T-helper 1 cell treated with Interleukin-12 subunit alpha and Interleukin-12 subunit beta and Interleukin-4 antibody, amounts not matched to agents 30 μg/mL and 1 μg/mL, for 36 hours (primary cell): ENCODE measurements around the gene SLC22A3.
"Not testable (repeated sequence)": the region's sequence is repeated elsewhere in the genome, so short reads cannot be mapped to it uniquely, and the experiment has no call there.

Experiments used
- H3K27ac Mint-ChIP-seq: one replicate; pipeline ENCODE4 v1.8.0; 2021; ENCODE audit warnings: mild to moderate bottlenecking, mixed read lengths
- H3K27me3 Mint-ChIP-seq: one replicate; pipeline ENCODE4 v1.8.0; 2021; ENCODE audit warnings: low read depth, mixed read lengths
- H3K36me3 Mint-ChIP-seq: one replicate; pipeline ENCODE4 v1.8.0; 2021; ENCODE audit warnings: low read depth, mixed read lengths
- H3K4me1 Mint-ChIP-seq: one replicate; pipeline ENCODE4 v1.8.0; 2021; ENCODE audit warnings: low read depth, mixed read lengths
- H3K4me3 Mint-ChIP-seq: one replicate; pipeline ENCODE4 v1.8.0; 2021; ENCODE audit warnings: mild to moderate bottlenecking, moderate library complexity, mixed read lengths
- H3K9me3 Mint-ChIP-seq: one replicate; pipeline ENCODE4 v1.8.0; 2021; ENCODE audit warnings: mixed read lengths

The SLC22A3 gene, protein sequence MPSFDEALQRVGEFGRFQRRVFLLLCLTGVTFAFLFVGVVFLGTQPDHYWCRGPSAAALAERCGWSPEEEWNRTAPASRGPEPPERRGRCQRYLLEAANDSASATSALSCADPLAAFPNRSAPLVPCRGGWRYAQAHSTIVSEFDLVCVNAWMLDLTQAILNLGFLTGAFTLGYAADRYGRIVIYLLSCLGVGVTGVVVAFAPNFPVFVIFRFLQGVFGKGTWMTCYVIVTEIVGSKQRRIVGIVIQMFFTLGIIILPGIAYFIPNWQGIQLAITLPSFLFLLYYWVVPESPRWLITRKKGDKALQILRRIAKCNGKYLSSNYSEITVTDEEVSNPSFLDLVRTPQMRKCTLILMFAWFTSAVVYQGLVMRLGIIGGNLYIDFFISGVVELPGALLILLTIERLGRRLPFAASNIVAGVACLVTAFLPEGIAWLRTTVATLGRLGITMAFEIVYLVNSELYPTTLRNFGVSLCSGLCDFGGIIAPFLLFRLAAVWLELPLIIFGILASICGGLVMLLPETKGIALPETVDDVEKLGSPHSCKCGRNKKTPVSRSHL

DNA sequence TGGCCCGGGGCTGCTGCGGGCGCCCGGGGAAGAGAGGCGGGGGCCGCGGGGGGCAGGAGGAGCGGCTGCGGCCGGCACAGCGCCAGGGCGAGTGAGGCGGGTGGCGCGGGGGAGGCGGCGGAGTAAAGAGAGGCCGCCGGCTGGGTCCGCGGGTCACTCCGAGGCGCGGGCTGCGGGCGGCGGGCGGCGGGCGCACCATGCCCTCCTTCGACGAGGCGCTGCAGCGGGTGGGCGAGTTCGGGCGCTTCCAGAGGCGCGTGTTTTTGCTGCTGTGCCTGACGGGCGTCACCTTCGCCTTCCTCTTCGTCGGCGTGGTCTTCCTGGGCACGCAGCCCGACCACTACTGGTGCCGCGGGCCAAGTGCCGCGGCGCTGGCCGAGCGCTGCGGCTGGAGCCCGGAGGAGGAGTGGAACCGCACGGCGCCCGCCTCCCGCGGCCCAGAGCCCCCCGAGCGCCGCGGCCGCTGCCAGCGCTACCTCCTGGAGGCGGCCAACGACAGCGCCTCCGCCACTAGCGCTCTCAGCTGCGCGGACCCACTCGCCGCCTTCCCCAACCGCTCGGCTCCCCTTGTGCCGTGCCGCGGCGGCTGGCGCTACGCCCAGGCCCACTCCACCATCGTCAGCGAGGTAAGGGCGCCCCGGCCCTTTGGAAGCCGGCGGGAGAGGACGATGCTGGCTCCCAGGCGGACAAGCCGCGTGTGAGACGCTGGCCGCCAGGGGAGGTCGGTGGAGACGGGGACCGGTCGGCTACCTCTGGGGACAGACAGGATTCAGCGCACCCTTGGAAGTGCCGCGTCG is at the start of gene SLC22A3:
Gene SLC22A3 (plus strand): TSS at position 156 of the 797 bp plus-strand sequence. CDS start 42 bp downstream, at position 198.
- no peaks in the 10 kb centered on the region for H3K36me3 Mint-ChIP-seq
- H3K4me3 Mint-ChIP-seq, result no peak within 1 kb of the TSS
- peaks cover 76% of the 10 kb centered on the region for H3K27me3 Mint-ChIP-seq
- no peak within 1 kb of the TSS for H3K27ac Mint-ChIP-seq
- no peaks in the 10 kb centered on the region for H3K9me3 Mint-ChIP-seq
- peaks cover 3% of the 10 kb centered on the region for H3K4me1 Mint-ChIP-seq

- no peaks in the 10 kb centered on the region for H3K9me3 Mint-ChIP-seq
- H3K27me3 Mint-ChIP-seq, result peaks cover 8% of the 10 kb centered on the region
- no peaks in the 10 kb centered on the region for H3K36me3 Mint-ChIP-seq
- no peak overlapping the region for H3K4me3 Mint-ChIP-seq
- H3K27ac Mint-ChIP-seq, result no peak overlapping the region
- H3K4me1 Mint-ChIP-seq, result no peaks in the 10 kb centered on the region
Measured at GRCh38 chr6:160299559-160299958, 48.6 kb upstream of the SLC22A3 start.

DNA sequence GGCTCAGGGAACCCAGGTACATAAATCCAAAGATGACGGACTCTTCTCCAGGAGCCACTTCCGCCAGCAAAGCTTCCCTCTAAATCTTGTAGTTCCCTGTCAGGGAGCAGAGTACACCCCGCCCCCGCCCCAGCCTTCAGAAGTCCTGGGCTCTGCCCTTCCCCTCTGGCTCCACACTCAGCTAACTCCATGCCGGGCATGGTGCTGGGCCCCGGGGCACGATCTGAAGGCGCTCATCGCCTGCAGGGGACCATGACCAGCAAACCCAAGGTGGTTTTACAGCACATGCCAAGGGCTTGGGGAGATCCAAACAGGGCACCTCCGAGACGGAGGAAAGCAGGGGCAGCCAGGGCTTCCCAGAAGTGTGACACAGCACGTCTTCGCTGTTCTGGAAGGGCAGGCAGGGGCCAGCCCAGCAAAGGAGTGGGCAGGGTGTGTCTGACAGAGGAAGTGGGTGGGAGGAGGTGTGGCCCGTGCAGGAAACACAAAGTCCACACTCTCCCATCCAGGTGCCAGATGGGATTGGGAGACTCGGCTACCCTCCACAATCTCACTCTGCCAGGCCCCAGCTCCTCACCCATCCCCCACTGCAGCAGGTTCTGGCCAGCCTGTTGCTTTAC is 48.0 kb upstream of the SLC22A3 start:
- no peaks in the 10 kb centered on the region for H3K9me3 Mint-ChIP-seq
- no peak overlapping the region for H3K4me3 Mint-ChIP-seq
- H3K36me3 Mint-ChIP-seq, result no peaks in the 10 kb centered on the region
- H3K27ac Mint-ChIP-seq, result no peak overlapping the region
- H3K27me3 Mint-ChIP-seq, result peaks cover 13% of the 10 kb centered on the region
- no peaks in the 10 kb centered on the region for H3K4me1 Mint-ChIP-seq

DNA sequence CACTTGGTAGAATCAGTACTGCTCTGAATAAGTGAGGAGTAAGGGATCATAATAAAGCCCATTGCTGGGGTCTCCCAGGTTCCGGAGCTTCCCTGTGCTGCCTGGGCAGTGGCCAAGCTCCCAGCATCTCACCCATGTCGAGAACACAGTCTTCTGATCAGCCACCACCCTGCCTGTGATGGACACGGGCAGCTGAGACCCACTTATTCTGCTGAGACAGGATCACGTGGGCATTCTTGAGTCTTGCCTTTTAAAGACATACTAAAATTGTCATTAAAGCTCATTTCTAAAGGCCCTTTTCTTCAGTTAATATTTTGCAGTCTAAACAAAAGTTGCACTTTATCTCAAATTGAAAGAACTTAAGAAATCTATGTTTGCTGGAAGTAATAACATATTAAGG is 46.8 kb upstream of the SLC22A3 start:
- no peaks in the 10 kb centered on the region for H3K36me3 Mint-ChIP-seq

GRCh38 chr6:160302431-160303082 is 45.6 kb upstream of the SLC22A3 start:
- not testable (repeated sequence) for H3K4me3 Mint-ChIP-seq, H3K4me1 Mint-ChIP-seq, H3K36me3 Mint-ChIP-seq, H3K27me3 Mint-ChIP-seq, H3K9me3 Mint-ChIP-seq, H3K27ac Mint-ChIP-seq

More for the DNA sequence above, 46.8 kb upstream of the SLC22A3 start:
- Mint-ChIP-seq H3K9me3 (no peaks in the 10 kb centered on the region), H3K27me3 (peaks cover 13% of the 10 kb centered on the region), H3K27ac (no peak overlapping the region), H3K4me1 (no peaks in the 10 kb centered on the region), H3K4me3 (no peak overlapping the region)

GRCh38 chr6:160303806-160304205 is 44.4 kb upstream of the SLC22A3 start:
- Mint-ChIP-seq H3K27me3 (peaks cover 8% of the 10 kb centered on the region), H3K9me3 (no peaks in the 10 kb centered on the region), H3K4me1 (no peaks in the 10 kb centered on the region), H3K27ac (no peak overlapping the region), H3K36me3 (no peaks in the 10 kb centered on the region), H3K4me3 (no peak overlapping the region)

GRCh38 chr6:160305926-160306713 is 42.1 kb upstream of the SLC22A3 start:
- Mint-ChIP-seq H3K4me1 (no peaks in the 10 kb centered on the region), H3K27ac (no peak overlapping the region), H3K27me3 (peaks cover 8% of the 10 kb centered on the region), H3K36me3 (no peaks in the 10 kb centered on the region), H3K9me3 (peaks cover 1% of the 10 kb centered on the region), H3K4me3 (no peak overlapping the region)

GRCh38 chr6:160309718-160310117 is 38.5 kb upstream of the SLC22A3 start:
- Mint-ChIP-seq H3K4me1 (no peaks in the 10 kb centered on the region), H3K4me3 (no peak overlapping the region), H3K27me3 (peaks cover 4% of the 10 kb centered on the region), H3K9me3 (peaks cover 20% of the 10 kb centered on the region), H3K27ac (no peak overlapping the region), H3K36me3 (no peaks in the 10 kb centered on the region)

DNA sequence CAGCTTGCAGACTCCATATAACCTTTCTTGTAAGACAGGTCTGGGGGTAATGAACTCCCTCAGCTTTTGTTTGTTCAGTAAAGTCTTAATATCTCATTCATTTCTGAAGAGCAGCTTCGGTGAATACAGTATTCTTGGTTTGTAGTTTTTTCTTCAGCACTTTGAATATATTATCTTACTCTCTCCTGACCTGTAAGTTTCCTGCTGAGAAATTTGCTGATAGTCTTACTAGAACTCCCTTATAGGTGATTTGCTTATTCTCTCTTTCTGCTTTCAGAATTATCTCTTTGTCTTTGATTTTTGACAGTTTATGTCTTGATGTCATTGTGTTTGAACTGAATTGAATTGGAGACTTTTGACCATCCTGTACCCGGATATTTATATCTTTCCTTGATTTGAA is 35.3 kb upstream of the SLC22A3 start:
- H3K36me3 Mint-ChIP-seq, result no peaks in the 10 kb centered on the region
- H3K27ac Mint-ChIP-seq, result no peak overlapping the region
- H3K4me1 Mint-ChIP-seq, result no peaks in the 10 kb centered on the region
- H3K4me3 Mint-ChIP-seq, result no peak overlapping the region
- no peaks in the 10 kb centered on the region for H3K27me3 Mint-ChIP-seq
- H3K9me3 Mint-ChIP-seq, result peaks cover 20% of the 10 kb centered on the region

- Mint-ChIP-seq H3K36me3 (no peaks in the 10 kb centered on the region), H3K4me1 (no peaks in the 10 kb centered on the region), H3K27me3 (peaks cover 4% of the 10 kb centered on the region), H3K4me3 (no peak overlapping the region), H3K27ac (no peak overlapping the region), H3K9me3 (peaks cover 20% of the 10 kb centered on the region)
Measured at GRCh38 chr6:160315310-160315709, 32.9 kb upstream of the SLC22A3 start.

GRCh38 chr6:160316261-160316660 is 31.9 kb upstream of the SLC22A3 start:
- Mint-ChIP-seq H3K4me1 (no peaks in the 10 kb centered on the region), H3K27me3 (peaks cover 4% of the 10 kb centered on the region), H3K36me3 (no peaks in the 10 kb centered on the region), H3K27ac (no peak overlapping the region), H3K9me3 (peaks cover 17% of the 10 kb centered on the region), H3K4me3 (no peak overlapping the region)

DNA sequence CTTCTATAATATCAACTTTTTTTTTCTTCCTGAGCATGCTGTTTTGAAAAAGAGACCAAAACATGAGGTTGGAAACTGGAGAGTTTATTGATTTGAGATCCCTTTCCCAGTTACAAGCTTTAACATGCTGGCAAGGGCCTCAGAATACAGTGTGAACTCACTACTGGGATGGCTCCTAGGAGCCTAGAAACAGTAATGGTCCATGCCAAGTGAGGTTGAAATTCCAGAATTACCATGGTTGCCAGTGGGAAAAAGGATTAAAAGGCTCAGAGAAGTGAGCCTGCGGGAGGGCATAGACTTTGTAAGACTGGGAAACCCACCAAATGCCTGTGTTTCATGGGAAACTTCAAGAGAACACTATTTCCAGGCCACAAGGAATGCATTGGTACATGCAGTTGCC is 28.9 kb upstream of the SLC22A3 start:
- Mint-ChIP-seq H3K4me3 (no peak overlapping the region), H3K27me3 (peaks cover 4% of the 10 kb centered on the region), H3K27ac (no peak overlapping the region), H3K36me3 (no peaks in the 10 kb centered on the region), H3K4me1 (no peaks in the 10 kb centered on the region), H3K9me3 (no peaks in the 10 kb centered on the region)

DNA sequence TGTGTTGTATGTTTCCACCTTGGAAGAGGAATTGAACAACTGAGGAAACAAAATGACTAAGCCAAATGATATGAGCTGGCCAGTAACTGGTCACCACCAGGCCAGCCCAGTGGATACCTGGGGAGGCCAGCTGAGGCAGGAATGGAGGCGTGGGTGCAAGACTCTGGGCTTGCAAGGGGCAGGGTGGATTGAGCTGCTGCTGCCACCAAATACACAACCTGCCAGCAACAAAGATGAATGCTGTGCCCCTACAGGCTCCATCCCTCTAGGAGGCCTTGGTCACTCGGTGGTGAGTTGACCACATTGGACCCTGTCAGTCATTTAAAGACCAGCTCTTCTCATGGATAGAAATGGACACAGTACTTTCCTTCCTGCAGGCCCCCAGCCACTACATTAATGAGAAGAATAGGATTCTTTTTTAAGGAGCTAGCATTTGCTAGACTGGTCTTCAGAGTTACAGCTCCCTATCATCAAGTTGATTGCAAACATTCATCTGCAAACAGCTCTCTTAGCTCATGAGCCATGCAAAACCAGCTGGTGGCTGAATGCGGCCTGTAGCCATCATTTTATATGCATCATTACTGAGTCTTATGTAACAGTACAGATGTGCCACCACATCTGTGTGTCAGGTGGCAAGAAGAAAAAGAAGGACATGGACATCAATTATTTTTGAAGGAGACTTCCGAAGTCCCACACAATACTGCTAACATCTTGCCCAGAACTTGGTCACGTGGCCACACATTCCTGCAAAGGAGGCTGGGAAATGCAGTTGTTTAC is 26.3 kb upstream of the SLC22A3 start:
- Mint-ChIP-seq H3K36me3 (no peaks in the 10 kb centered on the region), H3K27ac (no peak overlapping the region), H3K4me3 (no peak overlapping the region), H3K9me3 (no peaks in the 10 kb centered on the region), H3K4me1 (no peaks in the 10 kb centered on the region), H3K27me3 (peaks cover 4% of the 10 kb centered on the region)
